ENCODE measurements around the gene STC2.

DNA sequence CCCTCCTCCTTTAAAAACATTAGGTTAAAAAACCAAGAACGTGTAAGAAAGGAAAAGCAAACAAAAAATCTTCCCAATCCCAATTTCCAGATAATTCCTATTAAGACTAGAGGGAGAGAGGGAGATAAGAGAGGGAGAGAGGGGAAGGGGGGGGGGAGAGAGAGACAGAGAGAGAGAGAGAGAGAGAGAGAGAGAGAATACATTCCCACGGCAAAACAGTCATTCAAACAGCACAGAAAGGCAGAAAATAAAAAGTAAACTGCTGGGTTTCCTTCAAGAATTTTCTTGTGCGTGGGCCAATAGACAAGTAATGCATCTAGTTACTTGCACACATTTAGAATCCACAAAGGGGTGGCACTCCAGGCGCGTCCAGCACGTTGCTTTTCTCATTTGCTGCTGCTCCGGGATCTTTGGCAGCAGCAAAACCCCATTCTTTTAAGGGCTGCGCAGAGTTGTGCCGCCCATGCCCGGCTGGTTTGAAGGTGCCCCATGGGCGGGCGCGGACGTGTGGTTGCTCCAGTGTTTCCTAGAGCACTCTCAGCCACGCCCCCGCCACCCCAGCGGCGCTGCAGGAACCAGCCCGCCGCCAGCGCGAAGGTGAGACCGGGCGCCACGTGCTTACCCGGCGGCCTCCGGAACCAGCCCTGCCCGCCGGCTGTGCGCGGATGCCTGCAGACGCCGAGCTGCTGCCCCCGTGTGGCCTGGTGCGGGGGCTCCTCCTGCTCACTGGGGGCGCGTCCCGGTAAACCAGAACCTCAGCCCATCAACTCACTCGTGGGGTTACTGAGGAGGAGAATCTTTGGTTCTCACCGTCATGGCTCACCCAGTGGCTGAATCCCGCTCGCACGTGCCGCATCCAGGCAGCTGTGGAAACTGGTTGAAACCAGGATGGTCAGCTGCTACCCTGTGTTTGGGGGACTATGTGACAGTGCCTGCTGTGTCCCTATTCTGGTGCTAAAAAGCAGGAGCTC, 44.6 kb downstream of the STC2 start:
- TF ChIP-seq, protein P1, sequence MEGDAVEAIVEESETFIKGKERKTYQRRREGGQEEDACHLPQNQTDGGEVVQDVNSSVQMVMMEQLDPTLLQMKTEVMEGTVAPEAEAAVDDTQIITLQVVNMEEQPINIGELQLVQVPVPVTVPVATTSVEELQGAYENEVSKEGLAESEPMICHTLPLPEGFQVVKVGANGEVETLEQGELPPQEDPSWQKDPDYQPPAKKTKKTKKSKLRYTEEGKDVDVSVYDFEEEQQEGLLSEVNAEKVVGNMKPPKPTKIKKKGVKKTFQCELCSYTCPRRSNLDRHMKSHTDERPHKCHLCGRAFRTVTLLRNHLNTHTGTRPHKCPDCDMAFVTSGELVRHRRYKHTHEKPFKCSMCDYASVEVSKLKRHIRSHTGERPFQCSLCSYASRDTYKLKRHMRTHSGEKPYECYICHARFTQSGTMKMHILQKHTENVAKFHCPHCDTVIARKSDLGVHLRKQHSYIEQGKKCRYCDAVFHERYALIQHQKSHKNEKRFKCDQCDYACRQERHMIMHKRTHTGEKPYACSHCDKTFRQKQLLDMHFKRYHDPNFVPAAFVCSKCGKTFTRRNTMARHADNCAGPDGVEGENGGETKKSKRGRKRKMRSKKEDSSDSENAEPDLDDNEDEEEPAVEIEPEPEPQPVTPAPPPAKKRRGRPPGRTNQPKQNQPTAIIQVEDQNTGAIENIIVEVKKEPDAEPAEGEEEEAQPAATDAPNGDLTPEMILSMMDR (IDR thresholded peaks at IDR 0.05): peak; percentile 68 to 74 (median 72)
- TF ChIP-seq POLR2AphosphoS5 (IDR thresholded peaks at IDR 0.05) (peak in 1 of 2 donors; percentile 47), POLR2A (IDR thresholded peaks at IDR 0.05; ENCODE audit: low read depth) (no peak), EP300 (IDR thresholded peaks at IDR 0.05) (no peak)

Measured in esophagus muscularis mucosa (tissue), 4 donors.